Activated CD8-positive, alpha-beta T cell treated with anti-CD3 and anti-CD28 coated beads for 36 hours (primary cell): Measurements from ENCODE around the gene CTBP2. TPM values are rescaled to one million over a fixed set of nuclear protein-coding genes. Genes with fewer than 3 reads are reported as not detected.

ENCODE experiments used
- ATAC-seq: fragments of 200-7000 bp; cut with Tn5 transposase; one replicate; pipeline ENCODE4 v1.10.0; 2021; ENCODE audit warnings: mild to moderate bottlenecking, moderate library complexity
- CTCF ChIA-PET: fragments of 350-600 bp; sonication (Branson Sonifier 250); formaldehyde crosslinking; loops from one replicate; lab custom pipeline; 2021; ENCODE audit warnings: antibody characterized with exemption; lab: Charles Lee
- POLR2A ChIA-PET: fragments of 350-600 bp; sonication (Branson Sonifier 250); formaldehyde crosslinking; loops from one replicate; lab custom pipeline; 2021; ENCODE audit warnings: antibody characterized with exemption; lab: Charles Lee
- DNase-seq: peaks from one replicate; pipeline ENCODE4 v3.0.0-alpha.2; 2020
- H3K27ac Mint-ChIP-seq: one replicate; pipeline ENCODE4 v1.8.0; 2021; ENCODE audit warnings: mild to moderate bottlenecking, mixed read lengths
- H3K27me3 Mint-ChIP-seq: one replicate; pipeline ENCODE4 v1.8.0; 2021; ENCODE audit warnings: mixed read lengths
- H3K36me3 Mint-ChIP-seq: one replicate; pipeline ENCODE4 v1.8.0; 2021; ENCODE audit warnings: low read depth, mixed read lengths
- H3K4me1 Mint-ChIP-seq: one replicate; pipeline ENCODE4 v1.8.0; 2021; ENCODE audit warnings: low read depth, mixed read lengths
- H3K4me3 Mint-ChIP-seq: one replicate; pipeline ENCODE4 v1.8.0; 2021; ENCODE audit warnings: mild to moderate bottlenecking, moderate library complexity, mixed read lengths
- H3K9me3 Mint-ChIP-seq: one replicate; pipeline ENCODE4 v1.8.0; 2021; ENCODE audit warnings: mixed read lengths
- intact Hi-C: fragments of 100-400 bp; cut with micrococcal nuclease; formaldehyde crosslinking; loops from one replicate; pipeline ENCODE4 v1.10.0; 2022
- total RNA-seq, 2 experiments: library from RNA; stranded (reverse); gene quantifications; one replicate each; pipeline ENCODE4 v1.2.3, GENCODE V29; 2021
- TF ChIP-seq, protein P1 (sequence below): fragments of 200-600 bp; IDR thresholded peaks from one replicate; pipeline ENCODE4 v1.8.0; 2022; ENCODE audit warnings: antibody characterized with exemption, mild to moderate bottlenecking

The CTBP2 gene
- total RNA-seq, 2 experiments from 2014 or later: 0.60 to 0.88 TPM

GRCh38 chr10:125118701-125119100, 41.7 kb downstream of the CTBP2 start:
- no peak for ATAC-seq
- no peak overlapping the region for H3K4me3 Mint-ChIP-seq
- no peaks in the 10 kb centered on the region for H3K27me3 Mint-ChIP-seq
- H3K36me3 Mint-ChIP-seq: no peaks in the 10 kb centered on the region
- TF ChIP-seq, protein P1, sequence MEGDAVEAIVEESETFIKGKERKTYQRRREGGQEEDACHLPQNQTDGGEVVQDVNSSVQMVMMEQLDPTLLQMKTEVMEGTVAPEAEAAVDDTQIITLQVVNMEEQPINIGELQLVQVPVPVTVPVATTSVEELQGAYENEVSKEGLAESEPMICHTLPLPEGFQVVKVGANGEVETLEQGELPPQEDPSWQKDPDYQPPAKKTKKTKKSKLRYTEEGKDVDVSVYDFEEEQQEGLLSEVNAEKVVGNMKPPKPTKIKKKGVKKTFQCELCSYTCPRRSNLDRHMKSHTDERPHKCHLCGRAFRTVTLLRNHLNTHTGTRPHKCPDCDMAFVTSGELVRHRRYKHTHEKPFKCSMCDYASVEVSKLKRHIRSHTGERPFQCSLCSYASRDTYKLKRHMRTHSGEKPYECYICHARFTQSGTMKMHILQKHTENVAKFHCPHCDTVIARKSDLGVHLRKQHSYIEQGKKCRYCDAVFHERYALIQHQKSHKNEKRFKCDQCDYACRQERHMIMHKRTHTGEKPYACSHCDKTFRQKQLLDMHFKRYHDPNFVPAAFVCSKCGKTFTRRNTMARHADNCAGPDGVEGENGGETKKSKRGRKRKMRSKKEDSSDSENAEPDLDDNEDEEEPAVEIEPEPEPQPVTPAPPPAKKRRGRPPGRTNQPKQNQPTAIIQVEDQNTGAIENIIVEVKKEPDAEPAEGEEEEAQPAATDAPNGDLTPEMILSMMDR: no peak
- intact Hi-C loops: no loop called here
- H3K9me3 Mint-ChIP-seq: no peaks in the 10 kb centered on the region
- H3K4me1 Mint-ChIP-seq: no peaks in the 10 kb centered on the region
- ChIA-PET POLR2A (interaction anchor here (0.6 kb wide), 1 partner anchor 1359 kb away, joined by 3 read pairs; no protein-coding TSS in a partner anchor), CTCF (no interaction called here)
- no peak overlapping the region for H3K27ac Mint-ChIP-seq
- DNase-seq: no peak

DNA sequence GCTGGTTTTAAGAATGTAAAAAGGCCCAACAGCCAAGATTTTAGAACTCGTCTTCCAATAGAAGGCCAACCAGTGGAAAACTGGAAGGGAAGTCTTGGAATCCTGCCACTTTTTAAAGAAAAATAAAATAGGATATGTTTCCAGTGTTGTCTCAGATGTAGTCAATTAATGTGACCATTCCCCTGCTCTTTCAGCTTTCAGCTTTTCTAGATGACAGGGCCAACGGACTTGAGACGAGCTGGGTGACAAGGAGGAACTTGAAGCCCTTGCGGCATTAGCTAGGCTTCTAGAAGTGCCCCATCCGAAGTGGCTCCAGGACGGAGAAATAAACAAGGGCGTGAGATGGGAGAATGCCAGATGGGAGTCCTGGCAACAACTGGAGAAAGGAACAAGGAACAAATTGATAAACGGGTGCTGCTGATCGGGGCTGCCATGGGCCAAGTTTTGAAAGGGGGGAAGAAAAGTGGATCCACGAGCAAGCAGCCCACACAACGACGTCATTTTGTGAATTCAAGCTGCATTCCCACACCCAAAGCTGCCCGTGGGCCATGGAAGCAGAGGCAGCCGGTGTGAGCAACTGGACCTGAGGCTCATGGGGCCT, 42.3 kb downstream of the CTBP2 start:
- H3K4me1 Mint-ChIP-seq: no peaks in the 10 kb centered on the region
- H3K36me3 Mint-ChIP-seq: no peaks in the 10 kb centered on the region
- DNase-seq (no peak), ATAC-seq (no peak)
- no peaks in the 10 kb centered on the region for H3K27me3 Mint-ChIP-seq
- no peak overlapping the region for H3K4me3 Mint-ChIP-seq
- TF ChIP-seq, protein P1: no peak
- ChIA-PET CTCF (no interaction called here), POLR2A (no interaction called here)
- intact Hi-C loops: no loop called here
- no peak overlapping the region for H3K27ac Mint-ChIP-seq
- H3K9me3 Mint-ChIP-seq: no peaks in the 10 kb centered on the region

DNA sequence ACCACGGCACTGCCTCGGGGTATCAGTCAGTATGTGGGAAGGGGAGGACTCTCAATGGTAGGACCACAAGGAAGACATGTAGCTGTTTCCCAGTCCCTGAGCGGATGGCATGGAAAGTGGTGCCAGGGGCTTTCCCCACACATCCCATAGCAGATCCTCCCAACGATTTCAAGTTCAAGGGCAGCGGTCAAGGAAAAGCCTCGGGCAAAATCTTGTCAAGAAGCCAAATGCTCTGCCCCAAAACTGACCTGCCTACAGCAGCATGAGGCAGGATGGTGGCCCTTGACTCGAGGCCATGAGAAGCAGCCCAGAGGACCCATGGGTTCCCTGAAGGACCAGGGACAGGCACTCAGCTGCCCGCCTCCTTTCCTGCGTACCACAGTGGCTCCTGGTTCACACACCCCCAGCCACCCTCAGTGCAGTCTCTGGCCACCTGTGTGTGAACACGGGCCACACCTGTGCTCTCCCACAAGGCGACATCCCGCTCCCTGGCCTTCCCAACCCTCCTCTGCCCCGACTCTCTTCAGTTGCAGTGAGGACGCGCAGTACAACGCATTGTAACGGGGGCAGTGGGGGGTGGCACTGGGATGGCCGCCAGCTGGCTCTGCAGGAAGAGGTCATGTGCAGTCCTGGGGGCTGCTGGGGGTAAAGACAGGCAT, 43.6 kb downstream of the CTBP2 start:
- ChIA-PET POLR2A (no interaction called here), CTCF (no interaction called here)
- H3K36me3 Mint-ChIP-seq: no peaks in the 10 kb centered on the region
- no peak overlapping the region for H3K27ac Mint-ChIP-seq
- DNase-seq: no peak
- no peak overlapping the region for H3K4me3 Mint-ChIP-seq
- TF ChIP-seq, protein P1: no peak
- intact Hi-C loops: no loop called here
- no peaks in the 10 kb centered on the region for H3K9me3 Mint-ChIP-seq
- H3K27me3 Mint-ChIP-seq: no peaks in the 10 kb centered on the region
- H3K4me1 Mint-ChIP-seq: no peaks in the 10 kb centered on the region
- no peak for ATAC-seq

DNA sequence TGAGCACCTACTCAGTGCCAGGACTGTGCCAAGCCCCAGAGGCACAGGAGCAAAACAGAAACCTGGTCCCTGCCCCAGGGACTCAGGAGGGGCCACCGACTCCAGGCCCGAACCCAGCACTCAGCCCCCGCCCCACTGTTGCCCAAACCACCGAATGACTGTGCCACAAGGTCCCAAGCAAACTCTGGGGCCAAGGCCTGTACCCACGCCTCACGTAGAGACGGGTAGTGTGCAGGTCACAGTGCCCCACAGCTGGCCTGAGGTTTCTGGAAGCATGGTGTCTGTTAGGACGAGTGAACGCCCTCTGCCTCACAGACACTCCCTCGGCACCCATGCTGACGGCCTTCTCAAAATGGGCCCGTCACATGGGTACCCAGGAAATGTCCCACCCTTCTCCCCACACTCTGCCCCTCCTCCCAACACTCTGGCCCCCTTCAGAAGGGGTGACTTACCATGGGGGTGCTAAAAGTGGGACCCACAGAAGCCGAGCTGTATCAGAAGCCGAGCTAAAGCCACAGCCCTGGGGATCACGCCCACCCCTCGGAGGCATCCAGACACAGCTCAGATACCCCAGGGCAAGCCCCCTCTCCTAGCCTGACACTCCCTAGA, 44.2 kb downstream of the CTBP2 start:
- Mint-ChIP-seq H3K36me3 (no peaks in the 10 kb centered on the region), H3K9me3 (no peaks in the 10 kb centered on the region), H3K4me3 (no peak overlapping the region), H3K4me1 (no peaks in the 10 kb centered on the region), H3K27ac (no peak overlapping the region), H3K27me3 (no peaks in the 10 kb centered on the region)
- intact Hi-C loops: no loop called here
- DNase-seq (no peak), ATAC-seq (no peak)
- TF ChIP-seq, protein P1: no peak
- CTCF ChIA-PET: no interaction called here
- POLR2A ChIA-PET: no interaction called here

DNA sequence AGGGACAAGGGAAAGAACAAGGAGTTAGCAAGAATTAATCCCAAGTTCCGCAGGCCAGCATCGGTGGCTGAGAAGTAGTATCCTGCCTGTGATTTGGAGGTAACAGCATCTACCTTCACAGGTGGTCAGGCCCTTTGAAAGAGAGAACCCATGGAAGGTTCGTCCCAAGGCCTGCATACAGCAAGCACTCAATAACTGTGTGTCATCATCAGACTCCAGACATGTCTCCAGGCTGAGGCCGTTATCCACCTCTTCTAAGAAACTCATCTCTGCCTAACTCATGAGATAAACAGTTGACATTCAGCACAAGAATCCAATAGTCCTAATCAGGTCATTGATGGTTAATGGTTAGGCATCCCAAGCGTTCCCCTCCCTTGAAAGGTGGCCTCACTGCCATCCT, 45.0 kb downstream of the CTBP2 start:
- H3K4me3 Mint-ChIP-seq: no peak overlapping the region
- no peak overlapping the region for H3K27ac Mint-ChIP-seq
- CTCF ChIA-PET: no interaction called here
- no peaks in the 10 kb centered on the region for H3K9me3 Mint-ChIP-seq
- H3K4me1 Mint-ChIP-seq: no peaks in the 10 kb centered on the region
- TF ChIP-seq, protein P1: no peak
- intact Hi-C loops: no loop called here
- ATAC-seq: no peak
- no peaks in the 10 kb centered on the region for H3K27me3 Mint-ChIP-seq
- POLR2A ChIA-PET: no interaction called here
- no peaks in the 10 kb centered on the region for H3K36me3 Mint-ChIP-seq
- DNase-seq: no peak
